Measurements from ENCODE around the gene MRPL17. TPM values are rescaled to one million over a fixed set of nuclear protein-coding genes. Genes with fewer than 3 reads are reported as not detected.

MRPL17 gene
- total RNA-seq, 2 donors from 2014 or later: 57.6 to 72.6 TPM

- no peak overlapping the region for H3K27ac Mint-ChIP-seq
- Histone ChIP-seq H3K4me3 (ENCODE audit: low read length) (no peak overlapping the region), H3K9ac (ENCODE audit: extremely low read depth, low read length, poor library complexity, severe bottlenecking) (no peak overlapping the region), H3K4me1 (ENCODE audit: control insufficient read depth, insufficient read depth, low read length) (no peaks in the 10 kb centered on the region), H3K36me3 (ENCODE audit: control insufficient read depth, insufficient read depth, low read length) (no peaks in the 10 kb centered on the region), H3K27ac (ENCODE audit: low read depth, low read length) (no peak overlapping the region), H3K27me3 (ENCODE audit: control insufficient read depth, insufficient read depth, low read length, poor library complexity, severe bottlenecking) (no peaks in the 10 kb centered on the region), H3K9me3 (ENCODE audit: control insufficient read depth, low read length) (no peaks in the 10 kb centered on the region)
- peaks cover 9% of the 10 kb centered on the region for H3K27me3 Mint-ChIP-seq (ENCODE audit: insufficient read depth)
- DNase-seq: no peak
- H3K4me3 Mint-ChIP-seq: no peak overlapping the region
- H3K36me3 Mint-ChIP-seq (ENCODE audit: low read depth): no peaks in the 10 kb centered on the region
- peaks cover 2% of the 10 kb centered on the region for H3K4me1 Mint-ChIP-seq
- no peaks in the 10 kb centered on the region for H3K9me3 Mint-ChIP-seq
- TF ChIP-seq, protein P1, sequence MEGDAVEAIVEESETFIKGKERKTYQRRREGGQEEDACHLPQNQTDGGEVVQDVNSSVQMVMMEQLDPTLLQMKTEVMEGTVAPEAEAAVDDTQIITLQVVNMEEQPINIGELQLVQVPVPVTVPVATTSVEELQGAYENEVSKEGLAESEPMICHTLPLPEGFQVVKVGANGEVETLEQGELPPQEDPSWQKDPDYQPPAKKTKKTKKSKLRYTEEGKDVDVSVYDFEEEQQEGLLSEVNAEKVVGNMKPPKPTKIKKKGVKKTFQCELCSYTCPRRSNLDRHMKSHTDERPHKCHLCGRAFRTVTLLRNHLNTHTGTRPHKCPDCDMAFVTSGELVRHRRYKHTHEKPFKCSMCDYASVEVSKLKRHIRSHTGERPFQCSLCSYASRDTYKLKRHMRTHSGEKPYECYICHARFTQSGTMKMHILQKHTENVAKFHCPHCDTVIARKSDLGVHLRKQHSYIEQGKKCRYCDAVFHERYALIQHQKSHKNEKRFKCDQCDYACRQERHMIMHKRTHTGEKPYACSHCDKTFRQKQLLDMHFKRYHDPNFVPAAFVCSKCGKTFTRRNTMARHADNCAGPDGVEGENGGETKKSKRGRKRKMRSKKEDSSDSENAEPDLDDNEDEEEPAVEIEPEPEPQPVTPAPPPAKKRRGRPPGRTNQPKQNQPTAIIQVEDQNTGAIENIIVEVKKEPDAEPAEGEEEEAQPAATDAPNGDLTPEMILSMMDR (conservative IDR thresholded peaks at IDR 0.05): no peak
Measured at GRCh38 chr11:6673523-6674218, 9.5 kb downstream of the MRPL17 start.

- Histone ChIP-seq H3K4me3 (ENCODE audit: low read length) (no peak overlapping the region), H3K4me1 (ENCODE audit: control insufficient read depth, insufficient read depth, low read length) (no peaks in the 10 kb centered on the region), H3K27ac (ENCODE audit: low read depth, low read length) (no peak overlapping the region), H3K36me3 (ENCODE audit: control insufficient read depth, insufficient read depth, low read length) (no peaks in the 10 kb centered on the region), H3K27me3 (ENCODE audit: control insufficient read depth, insufficient read depth, low read length, poor library complexity, severe bottlenecking) (no peaks in the 10 kb centered on the region), H3K9ac (ENCODE audit: extremely low read depth, low read length, poor library complexity, severe bottlenecking) (no peak overlapping the region), H3K9me3 (ENCODE audit: control insufficient read depth, low read length) (no peaks in the 10 kb centered on the region)
- no peak overlapping the region for H3K27ac Mint-ChIP-seq
- H3K4me3 Mint-ChIP-seq: no peak overlapping the region
- WGBS, 2 experiments (ENCODE audit: insufficient coverage in 1 of 2, insufficient read length in 1 of 2): 90 to 100% methylated on average over 1 to 2 of the region's 2 CpGs
- H3K27me3 Mint-ChIP-seq (ENCODE audit: insufficient read depth): peaks cover 9% of the 10 kb centered on the region
- H3K36me3 Mint-ChIP-seq (ENCODE audit: low read depth): no peaks in the 10 kb centered on the region
- TF ChIP-seq, protein P1 (conservative IDR thresholded peaks at IDR 0.05): no peak
- DNase-seq: no peak
- peaks cover 2% of the 10 kb centered on the region for H3K4me1 Mint-ChIP-seq
- H3K9me3 Mint-ChIP-seq: no peaks in the 10 kb centered on the region
Measured at GRCh38 chr11:6671991-6672390, 11.1 kb downstream of the MRPL17 start.

GRCh38 chr11:6670202-6670830 lies 12.8 kb downstream of the MRPL17 start:
- H3K9me3 Mint-ChIP-seq: no peaks in the 10 kb centered on the region
- H3K4me3 Mint-ChIP-seq: no peak overlapping the region
- H3K9ac ChIP-seq (ENCODE audit: extremely low read depth, low read length, poor library complexity, severe bottlenecking): no peak overlapping the region
- no peak overlapping the region for H3K27ac ChIP-seq (ENCODE audit: low read depth, low read length)
- DNase-seq: no peak
- H3K27ac Mint-ChIP-seq: no peak overlapping the region
- no peaks in the 10 kb centered on the region for H3K36me3 Mint-ChIP-seq (ENCODE audit: low read depth)
- no peak overlapping the region for H3K4me3 ChIP-seq (ENCODE audit: low read length)
- no peaks in the 10 kb centered on the region for H3K27me3 ChIP-seq (ENCODE audit: control insufficient read depth, insufficient read depth, low read length, poor library complexity, severe bottlenecking)
- no peaks in the 10 kb centered on the region for H3K36me3 ChIP-seq (ENCODE audit: control insufficient read depth, insufficient read depth, low read length)
- peaks cover 3% of the 10 kb centered on the region for H3K27me3 Mint-ChIP-seq (ENCODE audit: insufficient read depth)
- TF ChIP-seq, protein P1 (conservative IDR thresholded peaks at IDR 0.05): no peak
- H3K9me3 ChIP-seq (ENCODE audit: control insufficient read depth, low read length): no peaks in the 10 kb centered on the region
- no peaks in the 10 kb centered on the region for H3K4me1 ChIP-seq (ENCODE audit: control insufficient read depth, insufficient read depth, low read length)
- peaks cover 2% of the 10 kb centered on the region for H3K4me1 Mint-ChIP-seq
- WGBS, 2 experiments (ENCODE audit: insufficient coverage in 1 of 2, insufficient read length in 1 of 2): 67 to 73% methylated on average over 1 to 5 of the region's 6 CpGs

All from endodermal cell (in vitro differentiated cells).